Activated CD8-positive, alpha-beta memory T cell treated with anti-CD3 and anti-CD28 coated beads, Interleukin-2, amount 50 U/mL, for 1 hour (primary cell): ENCODE data around the gene ENOX2.
"Not testable (repeated sequence)": the region's sequence is repeated elsewhere in the genome, so short reads cannot be mapped to it uniquely, and the experiment has no call there.

ENCODE experiments used
- DNase-seq: peaks from one replicate; pipeline ENCODE4 v3.0.0-alpha.2; 2020; ENCODE audit errors: extremely low read depth

The ENOX2 gene

GRCh38 chrX:130902783-130903613 is at the start of gene ENOX2:
TSS of gene ENOX2 (minus strand) at chrX:130903209. CDS start at chrX:130703216, 199,993 bp downstream.
- DNase-seq, result peak; percentile 60

DNA sequence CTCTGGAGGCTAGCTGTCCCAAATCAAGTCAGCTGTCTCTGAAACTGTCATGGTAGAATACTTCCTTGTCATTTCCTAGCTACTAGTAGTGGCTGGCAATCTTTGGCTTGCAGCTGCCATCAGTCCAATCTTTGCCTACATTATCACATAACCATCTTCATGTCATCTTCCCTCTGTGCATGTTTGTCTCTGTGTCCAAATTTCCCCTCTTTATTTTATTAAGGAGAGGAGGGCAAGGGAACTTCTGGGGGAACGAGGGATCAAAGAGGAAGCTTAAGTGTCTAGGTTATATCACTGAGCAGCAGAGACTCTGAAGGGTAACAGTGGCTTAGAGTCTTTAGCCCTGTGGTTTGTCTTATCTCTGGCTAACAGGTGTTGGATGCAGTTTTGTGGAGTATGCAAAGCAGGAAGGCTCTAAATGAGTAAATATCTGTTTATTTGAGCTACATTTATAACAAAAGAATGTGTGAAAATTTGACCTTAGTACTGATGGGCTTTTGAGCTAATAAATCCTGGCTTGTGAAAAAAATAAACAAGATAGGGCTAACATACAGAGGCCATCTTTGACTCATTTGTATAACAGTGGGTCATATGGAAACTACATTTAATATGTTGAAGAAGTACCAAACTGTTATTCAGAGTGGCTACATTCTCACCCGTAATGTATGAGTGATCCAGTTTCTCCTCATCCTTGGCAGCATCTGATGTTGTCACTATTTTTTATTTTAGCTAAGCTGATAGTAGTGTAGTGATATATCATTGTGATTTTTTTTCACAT is 49.4 kb upstream of the ENOX2 start:
- DNase-seq, result no peak

DNA sequence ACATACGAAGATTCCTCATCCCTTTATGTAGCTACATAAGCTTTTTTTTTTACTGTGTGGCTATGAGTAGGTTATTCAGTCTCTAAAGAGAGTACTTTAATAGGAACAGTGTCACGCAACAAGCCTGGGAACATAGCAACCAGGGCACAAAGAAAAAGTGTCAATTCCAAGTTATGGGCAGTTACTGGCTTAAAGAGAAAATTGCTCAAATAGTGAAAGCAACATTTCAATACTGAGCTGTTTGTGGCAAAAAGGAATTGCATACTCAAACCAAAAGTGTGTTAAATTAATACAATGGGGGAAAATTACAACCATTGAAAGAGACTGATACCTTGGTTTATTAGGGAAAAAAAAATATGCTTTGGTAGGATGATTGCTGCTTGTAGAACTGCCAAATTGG is 41.2 kb upstream of the ENOX2 start:
- no peak for DNase-seq

- DNase-seq, result no peak
Observed at GRCh38 chrX:130937101-130937500, 34.1 kb upstream of the ENOX2 start.

GRCh38 chrX:130933358-130933757 is 30.3 kb upstream of the ENOX2 start:
- no peak for DNase-seq

DNA sequence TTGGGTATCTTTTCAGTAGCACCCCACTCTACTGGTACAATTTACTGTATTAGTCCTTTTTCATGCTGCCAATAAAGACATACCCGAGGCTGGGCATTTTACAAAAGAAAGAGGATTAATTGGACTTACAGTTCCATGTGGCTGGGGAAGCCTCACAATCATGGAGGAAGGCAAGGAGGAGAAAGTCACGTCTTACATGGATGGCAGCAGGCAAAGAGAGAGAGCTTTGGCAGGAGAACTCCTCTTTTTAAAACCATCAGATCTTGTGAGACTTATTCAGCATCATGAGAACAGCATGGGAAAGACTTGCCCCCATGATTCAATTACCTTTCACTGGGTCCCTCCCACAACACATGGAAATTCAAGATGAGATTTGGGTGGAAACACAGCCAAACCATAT is 17.4 kb upstream of the ENOX2 start:
- DNase-seq, result not testable (repeated sequence)

DNA sequence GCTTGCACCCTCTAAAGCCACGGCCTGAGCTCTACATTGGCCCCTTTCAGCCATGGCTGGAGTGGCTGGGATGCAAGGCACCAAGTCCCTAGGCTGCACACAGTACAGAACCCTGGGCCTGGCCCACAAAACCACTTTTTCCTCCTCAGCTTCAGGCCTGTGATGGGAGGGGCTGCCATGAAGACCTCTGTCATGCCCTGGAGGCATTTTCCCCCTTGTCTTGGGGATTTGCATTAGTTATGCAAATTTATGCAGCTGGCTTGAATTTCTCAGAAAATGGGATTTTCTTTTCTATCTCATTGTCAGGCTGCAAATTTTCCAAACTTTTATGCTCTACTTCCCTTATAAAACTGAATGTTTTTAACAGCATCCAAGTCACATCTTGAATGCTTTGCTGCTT is 16.7 kb upstream of the ENOX2 start:
- DNase-seq, result not testable (repeated sequence)

GRCh38 chrX:130918498-130918897 is 15.5 kb upstream of the ENOX2 start:
- DNase-seq, result not testable (repeated sequence)

GRCh38 chrX:130916636-130917422 is 13.8 kb upstream of the ENOX2 start:
- DNase-seq, result peak; percentile 18

DNA sequence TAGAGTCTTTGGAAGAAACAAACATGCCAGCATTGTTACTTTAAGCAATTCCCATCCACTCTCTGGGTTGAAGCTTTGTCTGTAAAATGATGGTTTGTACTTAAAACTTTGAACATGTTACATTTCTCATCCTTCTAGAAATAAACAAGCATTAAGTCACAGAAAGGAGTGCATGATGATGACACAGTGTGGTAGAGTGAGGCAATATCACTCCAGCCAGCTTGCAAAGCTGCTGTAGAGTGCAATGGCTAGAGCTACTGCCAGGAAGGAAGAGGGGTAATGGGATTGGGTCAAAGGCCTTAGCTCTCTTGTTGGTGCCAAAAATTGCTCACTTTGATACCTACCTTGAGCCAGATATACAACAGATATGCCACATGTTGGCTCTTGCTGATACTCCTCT is 12.3 kb upstream of the ENOX2 start:
- no peak for DNase-seq

- no peak for DNase-seq
Observed at GRCh38 chrX:130909469-130910136, 6.6 kb upstream of the ENOX2 start.

GRCh38 chrX:130906776-130907175 is 3.8 kb upstream of the ENOX2 start:
- DNase-seq, result no peak

DNA sequence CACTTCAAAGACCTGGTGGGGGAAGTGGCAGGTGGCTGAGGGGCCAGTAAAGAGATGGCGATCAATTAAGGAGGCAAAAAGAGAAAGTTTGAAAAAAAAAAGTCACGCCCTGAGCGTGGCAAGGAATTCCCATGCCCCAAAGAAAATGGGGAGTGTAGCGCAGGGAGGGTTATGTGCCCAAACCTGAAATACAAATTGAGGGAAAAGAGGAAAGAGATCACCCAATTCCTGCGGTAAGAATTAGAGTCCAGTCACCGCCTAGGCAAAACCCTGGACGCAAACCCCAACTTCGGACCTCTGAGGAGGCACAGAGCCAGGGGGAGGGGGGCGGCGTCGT is 595 bp downstream of the ENOX2 start:
- DNase-seq, result no peak

- DNase-seq, result no peak
Observed at GRCh38 chrX:130896802-130897501, 6.1 kb downstream of the ENOX2 start.

DNA sequence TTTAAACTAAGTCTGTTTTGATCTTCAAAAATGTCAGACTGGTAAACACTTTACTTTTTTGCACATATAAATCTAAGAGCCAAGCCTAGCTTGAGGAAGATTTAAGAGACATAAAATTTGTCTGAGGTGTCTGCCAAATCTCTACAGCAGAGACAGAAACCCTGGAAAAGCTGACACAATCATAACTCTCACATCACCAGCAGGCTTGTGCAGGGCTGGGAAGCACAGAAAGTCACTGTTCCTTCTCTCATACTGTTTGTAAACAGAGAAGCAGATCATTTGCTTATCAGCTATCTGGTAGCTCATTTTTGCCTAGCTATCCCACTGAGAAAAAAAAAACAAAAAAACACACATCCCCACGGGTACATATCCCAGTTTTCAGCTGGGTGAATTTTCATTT is 7.0 kb downstream of the ENOX2 start:
- DNase-seq, result no peak

DNA sequence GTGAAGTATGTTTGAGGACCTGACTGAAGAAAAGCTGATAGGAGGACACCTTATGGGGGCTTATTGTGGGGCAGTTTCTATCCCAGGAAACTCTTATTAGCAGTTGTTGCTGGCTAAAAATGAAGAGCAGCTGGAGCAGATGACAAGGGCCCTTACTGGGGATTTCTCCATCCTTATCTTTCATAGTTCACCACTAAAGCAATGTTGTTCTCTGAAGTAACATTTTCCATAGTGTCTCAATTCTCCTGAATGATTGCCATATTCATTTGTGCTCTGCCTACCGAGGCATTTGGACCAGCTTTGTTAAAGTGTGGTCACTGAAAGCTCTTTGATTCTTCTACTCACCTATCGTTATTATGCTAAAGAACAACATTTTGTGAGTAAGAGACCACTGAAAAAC is 7.7 kb downstream of the ENOX2 start:
- DNase-seq, result no peak

DNA sequence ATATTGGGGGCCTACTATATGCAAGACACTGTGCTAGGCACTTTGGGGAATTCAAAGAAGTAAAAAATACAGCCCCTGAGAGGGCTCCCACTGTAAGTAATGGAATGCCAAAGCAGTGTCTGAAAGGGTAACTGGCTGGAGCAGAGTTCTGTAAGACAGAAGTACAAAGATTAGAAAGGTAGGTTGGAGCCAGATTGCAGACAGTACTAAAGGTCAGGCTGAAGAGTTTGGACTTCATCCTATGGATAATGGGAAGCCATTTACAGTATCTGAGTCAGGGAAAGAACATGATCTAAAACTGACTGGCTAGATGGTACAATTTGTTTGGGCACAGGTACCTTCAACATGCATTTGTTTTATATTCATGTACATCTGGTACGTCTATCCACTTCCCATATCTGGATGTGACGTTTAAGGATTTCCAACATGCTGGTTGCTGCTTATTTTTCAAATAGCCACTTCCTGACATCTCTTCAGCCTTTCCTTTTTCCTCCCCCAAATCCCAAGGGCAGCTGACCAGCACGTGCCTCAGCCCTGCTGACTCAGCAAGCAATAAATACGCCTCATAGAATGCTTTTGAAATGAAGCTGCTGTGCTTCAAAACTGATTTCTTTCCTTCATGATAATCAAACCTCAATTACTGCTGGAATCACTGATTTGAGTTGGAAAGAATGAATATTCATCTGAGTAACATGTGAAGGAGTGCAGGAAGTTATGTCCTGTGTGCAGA is 9.5 kb downstream of the ENOX2 start:
- DNase-seq, result no peak

- no peak for DNase-seq
Observed at GRCh38 chrX:130887376-130887775, 15.6 kb downstream of the ENOX2 start.

DNA sequence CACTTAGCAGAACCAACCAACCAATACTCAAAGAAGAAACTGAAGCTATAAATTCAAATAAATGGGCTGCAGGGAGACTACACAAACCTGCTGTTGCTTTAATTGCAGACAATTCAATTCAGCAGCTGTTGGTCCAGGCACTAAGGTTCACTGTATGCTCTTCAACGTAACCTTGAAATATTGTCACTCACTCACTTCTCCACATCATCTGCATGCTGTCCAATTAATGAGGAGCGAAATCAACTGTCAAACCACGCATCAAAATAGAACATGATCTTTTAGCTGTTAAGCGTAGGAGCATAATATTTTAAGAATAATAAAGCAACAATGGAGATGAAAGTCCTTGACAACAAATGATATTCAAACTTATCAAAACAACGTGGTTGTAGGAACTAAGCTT is 17.0 kb downstream of the ENOX2 start:
- no peak for DNase-seq

- no peak for DNase-seq
Observed at GRCh38 chrX:130885508-130885907, 17.5 kb downstream of the ENOX2 start.

GRCh38 chrX:130884627-130885026 is 18.4 kb downstream of the ENOX2 start:
- DNase-seq, result no peak
